Calu3 (cell line): ENCODE data around the gene KIAA1217. TPM values are rescaled to one million over a fixed set of nuclear protein-coding genes. Genes with fewer than 3 reads are reported as not detected.

Source experiments
- BruUV-seq: library from RNA; stranded (reverse); fragments of 400-500 nt; replicated peaks from 2 replicates; lab custom pipeline; 2021; lab: Mats Ljungman, UMichigan
- CTCF ChIA-PET: fragments of 300-600 bp; sonication (Branson Sonifier 250); formaldehyde crosslinking; loops from one replicate; lab custom pipeline; 2022; ENCODE audit warnings: antibody characterized with exemption; lab: Charles Lee
- DNase-seq: peaks from one replicate; pipeline ENCODE4 v3.0.0; 2022
- H3K27ac Mint-ChIP-seq: one replicate; pipeline ENCODE4 v1.8.0; 2022; ENCODE audit warnings: mixed read lengths; ENCODE audit not compliant: unreplicated experiment
- H3K27me3 Mint-ChIP-seq: one replicate; pipeline ENCODE4 v1.8.0; 2022; ENCODE audit warnings: mixed read lengths; ENCODE audit not compliant: unreplicated experiment
- H3K36me3 Mint-ChIP-seq: one replicate; pipeline ENCODE4 v1.8.0; 2022; ENCODE audit warnings: mild to moderate bottlenecking, moderate library complexity, mixed read lengths; ENCODE audit not compliant: insufficient read depth, unreplicated experiment
- H3K4me1 Mint-ChIP-seq: one replicate; pipeline ENCODE4 v1.8.0; 2022; ENCODE audit warnings: mild to moderate bottlenecking, low read depth, mixed read lengths; ENCODE audit not compliant: unreplicated experiment
- H3K4me3 Mint-ChIP-seq: one replicate; pipeline ENCODE4 v1.8.0; 2022; ENCODE audit warnings: mild to moderate bottlenecking, low read depth, moderate library complexity, mixed read lengths; ENCODE audit not compliant: unreplicated experiment
- H3K9me3 Mint-ChIP-seq: one replicate; pipeline ENCODE4 v1.8.0; 2022; ENCODE audit warnings: low read depth, mixed read lengths; ENCODE audit not compliant: unreplicated experiment
- intact Hi-C: fragments of 100-400 bp; cut with micrococcal nuclease; formaldehyde crosslinking; loops from one replicate; pipeline ENCODE4 v1.10.0; 2022; ENCODE audit not compliant: unreplicated experiment
- total RNA-seq: library from RNA; stranded (reverse); gene quantifications from 2 replicates; pipeline ENCODE4 v1.2.3, GENCODE V29; 2022
- TF ChIP-seq, protein P1 (sequence below): fragments of 200-600 bp; IDR thresholded peaks from one replicate; pipeline ENCODE4 v1.8.0; 2022; ENCODE audit warnings: antibody characterized with exemption; ENCODE audit not compliant: unreplicated experiment

The KIAA1217 gene
- total RNA-seq, 1 experiment from 2014 or later: 46.2 TPM

DNA sequence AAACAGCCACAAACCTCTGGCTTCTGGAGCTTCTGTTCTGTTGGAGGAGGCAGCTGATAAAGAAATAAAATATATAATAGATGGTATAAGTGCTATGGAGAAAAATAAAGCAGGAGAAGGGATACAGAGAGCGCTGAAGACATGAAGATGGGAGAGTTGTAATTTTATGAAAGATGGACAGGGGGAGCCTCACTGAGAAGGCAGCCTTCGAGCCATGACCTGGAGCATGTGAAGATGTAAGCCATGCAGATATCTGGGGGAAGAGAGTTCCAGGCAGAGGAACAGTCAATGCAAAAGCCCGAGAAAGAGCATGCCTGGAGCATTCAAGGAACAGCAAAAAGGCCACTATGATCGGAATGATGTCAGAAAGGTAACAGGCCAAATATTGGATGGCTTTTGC is 187.5 kb downstream of the KIAA1217 start:
- intact Hi-C loops: no loop called here
- H3K36me3 Mint-ChIP-seq: no peaks in the 10 kb centered on the region
- no peak for DNase-seq
- TF ChIP-seq, protein P1, sequence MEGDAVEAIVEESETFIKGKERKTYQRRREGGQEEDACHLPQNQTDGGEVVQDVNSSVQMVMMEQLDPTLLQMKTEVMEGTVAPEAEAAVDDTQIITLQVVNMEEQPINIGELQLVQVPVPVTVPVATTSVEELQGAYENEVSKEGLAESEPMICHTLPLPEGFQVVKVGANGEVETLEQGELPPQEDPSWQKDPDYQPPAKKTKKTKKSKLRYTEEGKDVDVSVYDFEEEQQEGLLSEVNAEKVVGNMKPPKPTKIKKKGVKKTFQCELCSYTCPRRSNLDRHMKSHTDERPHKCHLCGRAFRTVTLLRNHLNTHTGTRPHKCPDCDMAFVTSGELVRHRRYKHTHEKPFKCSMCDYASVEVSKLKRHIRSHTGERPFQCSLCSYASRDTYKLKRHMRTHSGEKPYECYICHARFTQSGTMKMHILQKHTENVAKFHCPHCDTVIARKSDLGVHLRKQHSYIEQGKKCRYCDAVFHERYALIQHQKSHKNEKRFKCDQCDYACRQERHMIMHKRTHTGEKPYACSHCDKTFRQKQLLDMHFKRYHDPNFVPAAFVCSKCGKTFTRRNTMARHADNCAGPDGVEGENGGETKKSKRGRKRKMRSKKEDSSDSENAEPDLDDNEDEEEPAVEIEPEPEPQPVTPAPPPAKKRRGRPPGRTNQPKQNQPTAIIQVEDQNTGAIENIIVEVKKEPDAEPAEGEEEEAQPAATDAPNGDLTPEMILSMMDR: no peak
- H3K27me3 Mint-ChIP-seq: no peaks in the 10 kb centered on the region
- CTCF ChIA-PET: no interaction called here
- BruUV-seq: no TSS peak
- no peaks in the 10 kb centered on the region for H3K4me1 Mint-ChIP-seq
- no peak overlapping the region for H3K4me3 Mint-ChIP-seq
- no peaks in the 10 kb centered on the region for H3K9me3 Mint-ChIP-seq
- H3K27ac Mint-ChIP-seq: no peak overlapping the region

DNA sequence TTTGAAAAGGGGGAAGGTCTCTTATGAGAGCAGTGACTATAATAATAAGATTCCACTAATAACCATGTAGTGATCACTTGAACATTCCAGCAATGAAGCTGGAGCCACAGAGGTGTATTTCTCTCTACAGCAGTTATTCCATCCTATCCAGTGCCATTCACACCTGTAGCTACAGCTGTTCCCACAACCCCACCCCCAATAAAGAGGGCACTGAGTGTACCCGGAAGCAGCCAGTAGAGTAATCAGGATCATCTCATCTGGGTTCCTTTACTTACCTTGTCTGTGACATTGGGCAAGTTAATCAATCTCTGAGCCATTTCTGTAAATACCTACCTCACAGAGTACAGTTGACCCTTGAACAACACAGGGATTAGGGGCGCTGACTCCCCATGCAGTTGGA is 188.7 kb downstream of the KIAA1217 start:
- Mint-ChIP-seq H3K36me3 (no peaks in the 10 kb centered on the region), H3K4me3 (no peak overlapping the region), H3K4me1 (no peaks in the 10 kb centered on the region), H3K27me3 (no peaks in the 10 kb centered on the region), H3K27ac (no peak overlapping the region), H3K9me3 (no peaks in the 10 kb centered on the region)
- TF ChIP-seq, protein P1: no peak
- no TSS peak for BruUV-seq
- intact Hi-C loops: no loop called here
- DNase-seq: no peak
- CTCF ChIA-PET: no interaction called here

DNA sequence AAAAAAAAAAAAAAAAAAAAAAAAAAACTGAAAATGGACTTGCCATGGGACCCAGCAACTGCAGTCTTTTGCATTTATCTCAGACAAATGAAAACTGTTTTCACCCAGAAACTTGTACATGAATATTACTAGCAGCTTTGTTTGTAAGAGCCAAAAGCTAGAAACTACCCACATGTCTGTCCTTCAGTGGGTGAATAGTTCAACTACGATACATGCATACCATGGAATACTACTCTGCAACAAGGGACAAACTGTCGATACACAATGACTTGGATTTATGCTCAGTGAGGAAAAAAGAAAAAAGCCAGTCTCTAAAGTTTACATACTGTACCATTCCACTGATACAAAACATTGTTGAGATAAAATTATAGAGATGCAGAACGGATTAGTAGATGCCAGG is 195.6 kb downstream of the KIAA1217 start:
- Mint-ChIP-seq H3K4me1 (no peaks in the 10 kb centered on the region), H3K27ac (no peak overlapping the region), H3K36me3 (no peaks in the 10 kb centered on the region), H3K27me3 (no peaks in the 10 kb centered on the region), H3K9me3 (no peaks in the 10 kb centered on the region), H3K4me3 (no peak overlapping the region)
- TF ChIP-seq, protein P1: no peak
- no TSS peak for BruUV-seq
- CTCF ChIA-PET: no interaction called here
- no peak for DNase-seq
- intact Hi-C loops: no loop called here

DNA sequence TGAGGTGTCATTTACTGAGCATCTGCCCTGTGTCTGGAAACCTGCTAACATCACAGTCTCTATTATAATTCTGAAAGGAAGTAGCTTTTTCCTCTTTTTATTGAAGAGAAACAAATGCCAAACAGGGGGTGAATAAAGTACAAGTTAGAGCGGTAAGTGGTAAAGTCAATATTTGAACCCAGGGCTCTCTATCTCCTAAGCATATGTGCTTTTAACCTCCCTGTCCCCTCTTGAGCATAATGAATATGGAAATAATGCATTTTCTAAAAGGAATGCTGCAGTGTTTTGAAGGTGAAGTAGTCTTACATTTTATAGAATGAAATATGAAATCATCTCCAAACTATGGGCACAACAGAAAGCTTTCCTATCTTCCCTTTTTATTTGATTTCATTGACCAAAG is 196.7 kb downstream of the KIAA1217 start:
- TF ChIP-seq, protein P1: no peak
- no peak for DNase-seq
- Mint-ChIP-seq H3K4me3 (no peak overlapping the region), H3K4me1 (no peaks in the 10 kb centered on the region), H3K27me3 (no peaks in the 10 kb centered on the region), H3K27ac (no peak overlapping the region), H3K9me3 (no peaks in the 10 kb centered on the region), H3K36me3 (no peaks in the 10 kb centered on the region)
- intact Hi-C loops: no loop called here
- no TSS peak for BruUV-seq
- CTCF ChIA-PET: no interaction called here
